HG03280 (cell line): Measurements from ENCODE around the gene NDUFS6.
A peak's percentile ranks its signal among the peaks of the same experiment; 100 is the strongest.
"Not testable (repeated sequence)": the region's sequence is repeated elsewhere in the genome, so short reads cannot be mapped to it uniquely, and the experiment has no call there.

Experiments
- ATAC-seq: cut with Tn5 transposase; IDR thresholded peaks from one replicate; pipeline ENCODE4 v1.9.1; 2021; ENCODE audit warnings: mild to moderate bottlenecking, moderate library complexity; ENCODE audit not compliant: unreplicated experiment

NDUFS6 gene

DNA sequence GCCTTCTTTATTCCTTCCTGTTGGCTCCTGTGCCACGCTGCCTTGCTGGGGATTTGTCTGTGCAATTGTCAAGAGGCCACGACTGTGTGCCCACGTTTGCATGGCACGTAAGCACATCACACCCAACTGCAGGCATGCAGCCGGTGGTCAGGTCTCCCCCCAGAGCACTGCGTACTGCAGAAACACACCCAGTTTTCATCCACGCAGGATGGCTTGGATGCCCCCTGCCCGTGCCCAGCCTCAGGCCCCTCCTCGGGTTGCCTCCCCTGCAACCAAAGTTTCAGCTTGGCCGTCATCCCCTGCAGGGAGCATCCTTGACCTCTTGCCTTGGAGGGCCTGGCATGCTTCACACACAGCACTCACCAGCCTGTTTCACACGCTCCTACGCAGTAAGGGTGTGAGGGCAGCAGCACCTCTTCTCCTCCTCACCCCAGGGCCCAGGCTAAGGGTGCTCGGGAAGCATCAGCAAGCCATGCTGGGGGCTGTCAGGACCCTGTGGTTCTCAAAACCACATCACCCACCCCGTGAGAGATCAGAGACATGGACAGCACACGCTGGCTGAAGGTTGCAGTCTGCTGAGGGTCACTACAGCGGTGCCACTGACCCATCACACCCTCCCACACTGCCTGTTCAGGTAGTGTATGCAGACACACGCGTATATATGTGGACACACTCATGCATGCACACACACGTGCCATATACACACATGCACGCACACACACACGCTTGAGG, 4.7 kb upstream of the NDUFS6 start:
- ATAC-seq, result no peak

DNA sequence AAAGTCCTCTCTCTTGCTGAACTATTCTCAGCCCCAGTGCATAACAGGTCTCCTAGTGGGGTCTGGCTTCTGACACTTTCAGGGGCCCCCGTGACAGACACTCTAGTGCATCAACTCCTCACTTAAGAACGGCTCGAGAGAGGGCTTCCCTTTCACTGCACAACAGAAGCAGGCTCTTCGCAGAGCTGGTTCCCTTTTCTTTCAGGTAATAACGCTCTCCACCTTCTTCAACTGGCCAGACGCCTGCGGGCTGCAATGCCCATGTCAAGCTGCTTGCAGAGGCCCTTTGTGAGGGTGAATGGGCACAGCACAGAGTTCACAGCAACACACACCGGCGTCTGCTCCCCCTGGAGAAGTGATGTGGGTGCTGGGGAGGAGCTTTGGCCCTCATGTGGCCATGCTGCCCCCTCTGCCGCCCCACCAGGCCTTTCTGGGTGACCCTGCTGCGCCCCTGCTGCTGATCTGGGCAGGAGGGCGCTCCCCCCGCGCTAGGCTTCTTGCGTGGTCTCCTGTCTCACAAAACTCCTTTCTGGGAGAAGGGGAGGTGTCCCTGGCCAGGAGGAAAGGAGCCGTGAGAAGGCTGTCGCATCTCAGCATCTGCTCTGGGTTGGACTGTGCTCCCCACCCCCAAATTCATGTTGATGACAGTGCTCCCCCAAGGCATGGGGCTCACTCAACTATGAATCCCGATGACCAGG, 4.0 kb upstream of the NDUFS6 start:
- no peak for ATAC-seq

GRCh38 chr5:1797855-1798254, 3.4 kb upstream of the NDUFS6 start:
- no peak for ATAC-seq

GRCh38 chr5:1798589-1798988, 2.6 kb upstream of the NDUFS6 start:
- not testable (repeated sequence) for ATAC-seq

- peak; percentile 21 for ATAC-seq
These were observed 2.1 kb upstream of the NDUFS6 start for GRCh38 chr5:1799110-1799601.

- ATAC-seq, result peak; percentile 52
These were observed 1.4 kb upstream of the NDUFS6 start, which contains the start of gene MRPL36 for GRCh38 chr5:1799602-1800471. Gene MRPL36, minus strand, starts transcription at chr5:1799837. Its CDS starts 902 bp downstream, at chr5:1798935.

- ATAC-seq, result peak; percentile 37
These were observed 560 bp upstream of the NDUFS6 start for GRCh38 chr5:1800472-1801221.

DNA sequence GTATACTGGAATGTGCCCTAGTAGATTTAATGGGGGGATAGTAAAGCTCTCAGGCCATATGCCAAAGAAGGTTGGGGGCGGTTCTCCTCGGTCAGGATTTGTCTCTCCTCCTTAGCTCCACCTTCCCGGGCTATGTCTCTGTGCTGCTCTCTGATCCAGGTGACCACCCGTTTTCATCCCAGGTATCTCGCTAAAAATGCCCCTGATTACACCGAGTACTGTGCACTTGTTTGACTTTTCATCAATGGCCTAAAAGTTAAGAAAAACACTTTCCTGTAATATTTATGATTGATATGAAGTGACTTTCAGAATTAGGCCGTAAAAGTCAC, 724 bp downstream of the NDUFS6 start:
- no peak for ATAC-seq

GRCh38 chr5:1803192-1803591, 2.0 kb downstream of the NDUFS6 start:
- ATAC-seq, result no peak

- no peak for ATAC-seq
These were observed 2.9 kb downstream of the NDUFS6 start for GRCh38 chr5:1804001-1804690.

DNA sequence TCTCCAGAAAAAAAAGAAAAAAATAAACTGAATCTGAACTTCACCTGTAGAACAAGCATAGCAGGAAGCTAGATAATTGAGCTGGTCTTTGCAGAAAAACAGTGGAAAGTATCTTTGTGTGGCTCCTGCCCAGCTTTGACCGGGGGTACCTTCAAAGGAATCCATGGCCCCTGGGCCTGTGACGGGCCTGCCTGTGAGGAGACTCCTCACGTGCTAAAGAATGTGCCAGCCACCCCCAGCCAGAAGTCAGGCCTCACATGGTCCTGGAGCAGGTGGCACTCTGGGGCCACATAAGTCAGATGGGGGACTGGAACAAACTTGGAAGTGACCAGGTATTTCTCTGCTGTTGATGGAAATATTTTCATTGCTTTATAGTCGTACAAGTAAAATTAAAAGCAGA, 4.1 kb downstream of the NDUFS6 start:
- ATAC-seq, result no peak

DNA sequence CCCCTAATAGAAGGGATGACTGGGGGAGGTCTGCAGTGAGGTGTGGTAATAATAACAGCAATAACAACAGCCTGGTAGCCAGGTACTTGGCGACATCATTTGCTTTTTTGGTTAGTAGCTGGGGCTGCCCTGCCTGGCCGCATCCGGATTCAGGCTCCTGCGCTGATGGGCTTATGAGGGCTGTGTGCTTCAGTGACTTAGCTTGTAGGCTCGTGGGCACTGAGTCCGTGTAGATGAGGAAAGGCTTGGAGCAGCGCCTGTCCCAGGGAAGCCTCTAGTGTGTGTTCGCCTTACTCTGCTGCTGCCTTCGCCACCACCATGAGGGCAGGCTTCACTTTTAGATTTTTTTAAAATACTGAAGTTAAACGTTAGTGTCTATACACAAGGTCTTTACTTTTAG, 4.5 kb downstream of the NDUFS6 start:
- no peak for ATAC-seq

- ATAC-seq, result no peak
These were observed 5.0 kb downstream of the NDUFS6 start for GRCh38 chr5:1806199-1806598.

DNA sequence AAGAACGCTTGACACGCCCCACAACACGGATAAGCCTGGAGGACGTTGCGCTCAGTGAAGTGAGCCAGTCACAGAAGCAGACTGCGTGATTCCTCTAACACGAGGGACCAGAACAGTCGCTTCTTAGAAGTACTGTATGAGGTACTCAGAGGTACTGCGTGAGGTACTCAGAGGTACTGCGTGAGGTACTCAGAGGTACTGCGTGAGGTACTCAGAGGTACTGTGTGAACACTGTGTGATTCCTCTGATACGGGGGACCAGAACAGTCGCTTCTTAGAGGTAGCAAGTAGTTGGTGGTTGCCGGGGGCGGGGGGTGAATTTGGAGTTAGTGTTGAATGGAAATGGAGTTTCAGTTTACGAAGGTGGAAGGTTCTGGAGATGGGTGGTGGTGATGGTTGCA, 5.8 kb downstream of the NDUFS6 start:
- no peak for ATAC-seq

GRCh38 chr5:1807451-1808185, 6.4 kb downstream of the NDUFS6 start:
- ATAC-seq, result no peak

DNA sequence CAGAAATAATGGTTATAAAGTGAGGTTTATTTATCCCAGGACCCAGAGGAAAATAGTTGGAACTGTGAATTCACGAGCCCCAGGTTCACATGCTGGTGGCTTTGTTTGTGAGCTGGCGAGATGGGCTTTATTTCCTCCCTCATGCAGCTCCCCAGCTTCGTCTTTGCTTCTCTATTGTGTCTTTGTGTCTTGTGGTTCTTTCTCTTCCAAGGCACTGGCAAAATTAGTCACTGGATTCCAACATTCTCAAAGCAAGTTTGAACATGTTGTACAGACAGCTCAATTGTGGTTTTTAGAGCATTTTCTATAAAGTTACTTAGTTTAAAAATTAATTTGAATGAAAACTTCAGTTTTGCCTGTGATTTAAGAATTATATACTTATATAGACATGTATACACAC, 7.2 kb downstream of the NDUFS6 start:
- ATAC-seq, result no peak

DNA sequence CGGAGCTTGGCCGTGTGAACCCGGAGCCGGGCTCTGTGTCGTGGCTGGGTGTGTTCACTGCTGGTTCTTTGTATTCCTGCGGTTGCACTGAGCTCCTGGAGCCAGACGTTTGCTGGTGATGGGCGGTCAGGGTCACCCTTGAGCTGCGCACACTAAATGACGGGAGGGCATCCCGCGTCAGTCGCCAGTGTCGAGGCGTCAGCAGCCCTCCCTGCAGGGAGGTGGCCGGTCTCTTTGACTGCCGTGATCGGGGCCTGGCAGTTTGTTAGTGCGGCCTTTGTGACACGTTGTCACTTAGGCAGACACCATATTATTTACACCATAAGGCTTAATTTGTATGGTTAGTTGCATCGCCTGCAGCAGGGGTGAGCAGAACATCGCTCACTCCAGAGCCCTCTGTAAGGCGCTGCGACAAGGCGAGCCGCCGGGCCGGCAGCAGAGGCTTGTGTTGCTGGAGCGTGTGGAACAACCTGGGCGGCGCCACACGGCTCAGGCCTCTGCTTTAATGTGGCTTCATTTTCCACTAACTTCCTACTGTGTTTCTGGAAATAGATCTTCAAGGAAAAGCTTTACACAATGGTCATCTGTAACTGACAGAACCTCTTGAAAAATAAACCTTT, 8.3 kb downstream of the NDUFS6 start:
- no peak for ATAC-seq

DNA sequence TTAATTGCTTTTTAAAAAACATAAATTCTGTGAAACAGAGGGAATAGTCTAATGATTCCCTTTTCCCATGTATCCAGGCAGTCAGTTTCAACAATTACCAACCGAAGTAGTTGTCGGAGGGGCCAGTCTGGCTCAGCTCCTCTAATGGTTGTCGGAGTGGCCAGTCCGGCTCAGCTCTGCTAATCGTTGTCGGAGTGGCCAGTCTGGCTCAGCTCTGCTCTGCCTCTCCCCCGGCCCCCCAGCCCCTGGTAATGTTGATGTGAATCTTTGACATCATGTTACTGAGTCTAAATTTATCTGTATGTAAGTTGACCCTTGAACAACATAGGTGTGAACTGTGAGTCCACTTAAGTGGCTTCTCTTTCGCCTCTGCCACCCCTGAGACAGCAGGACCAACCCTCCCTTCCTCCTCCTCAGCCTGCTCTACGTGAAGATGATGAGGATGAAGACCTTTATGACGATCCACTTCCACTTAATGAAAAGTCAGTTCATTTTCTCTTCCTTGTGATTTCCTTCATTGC, 9.4 kb downstream of the NDUFS6 start:
- no peak for ATAC-seq
